ENCODE results near the gene RNF213. TPM values are rescaled to one million over a fixed set of nuclear protein-coding genes. Genes with fewer than 3 reads are reported as not detected.

The RNF213 gene
- total RNA-seq, 4 donors from 2014 or later = 113 to 174 (median 159) TPM

DNA sequence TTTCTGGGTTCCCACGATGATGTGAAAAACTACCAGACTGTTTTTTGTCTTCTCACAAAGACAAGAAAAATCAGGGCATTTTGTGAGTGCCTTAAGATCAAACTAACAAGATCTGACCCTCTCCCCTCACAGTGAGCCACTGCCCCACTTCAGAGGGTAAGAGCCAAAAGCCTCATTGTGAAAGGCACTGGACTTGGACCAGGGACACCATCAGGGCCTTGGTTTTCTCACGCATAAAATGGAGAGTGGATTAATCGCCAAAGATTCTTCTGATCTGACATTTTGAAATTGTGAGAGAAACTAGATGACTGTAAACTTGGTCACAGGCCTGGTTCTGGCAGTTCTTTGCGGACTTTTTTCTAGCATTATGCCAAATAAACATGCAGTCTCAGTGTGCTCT, 133.3 kb downstream of the RNF213 start:
- no peaks in the 10 kb centered on the region for H3K4me1 ChIP-seq
- 86% methylated on average over 1 to 4 of the region's 4 CpGs for WGBS, 2 donors (ENCODE audit: low coverage in 1 of 2)
- H3K9me3 ChIP-seq = no peaks in the 10 kb centered on the region
- in situ Hi-C loops (cut with MboI; ENCODE audit: low pct_ligation_motif_present in 1 of 4, low pct_unique_long_range_greater_than_20kb in 1 of 4, low sequenced_read_pairs in 3 of 4) = no loop called here
- DNase-seq = no peak
- H3K36me3 ChIP-seq = peaks cover 0 to 52% (median 24%) of the 10 kb centered on the region in 4 donors
- no peaks in the 10 kb centered on the region for H3K27me3 ChIP-seq
- H3K27ac ChIP-seq = no peak overlapping the region
- no peak for TF ChIP-seq POLR2AphosphoS5 (IDR thresholded peaks at IDR 0.05)
- TF ChIP-seq, protein P1, sequence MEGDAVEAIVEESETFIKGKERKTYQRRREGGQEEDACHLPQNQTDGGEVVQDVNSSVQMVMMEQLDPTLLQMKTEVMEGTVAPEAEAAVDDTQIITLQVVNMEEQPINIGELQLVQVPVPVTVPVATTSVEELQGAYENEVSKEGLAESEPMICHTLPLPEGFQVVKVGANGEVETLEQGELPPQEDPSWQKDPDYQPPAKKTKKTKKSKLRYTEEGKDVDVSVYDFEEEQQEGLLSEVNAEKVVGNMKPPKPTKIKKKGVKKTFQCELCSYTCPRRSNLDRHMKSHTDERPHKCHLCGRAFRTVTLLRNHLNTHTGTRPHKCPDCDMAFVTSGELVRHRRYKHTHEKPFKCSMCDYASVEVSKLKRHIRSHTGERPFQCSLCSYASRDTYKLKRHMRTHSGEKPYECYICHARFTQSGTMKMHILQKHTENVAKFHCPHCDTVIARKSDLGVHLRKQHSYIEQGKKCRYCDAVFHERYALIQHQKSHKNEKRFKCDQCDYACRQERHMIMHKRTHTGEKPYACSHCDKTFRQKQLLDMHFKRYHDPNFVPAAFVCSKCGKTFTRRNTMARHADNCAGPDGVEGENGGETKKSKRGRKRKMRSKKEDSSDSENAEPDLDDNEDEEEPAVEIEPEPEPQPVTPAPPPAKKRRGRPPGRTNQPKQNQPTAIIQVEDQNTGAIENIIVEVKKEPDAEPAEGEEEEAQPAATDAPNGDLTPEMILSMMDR (IDR thresholded peaks at IDR 0.05) = no peak
- no peak for TF ChIP-seq EP300 (IDR thresholded peaks at IDR 0.05; ENCODE audit: low read depth)
- TF ChIP-seq POLR2A (IDR thresholded peaks at IDR 0.05) = no peak
- H3K4me3 ChIP-seq = no peak overlapping the region
- intact Hi-C loops (cut with DNase I; ENCODE audit: low total_unique reads) = no loop called here

DNA sequence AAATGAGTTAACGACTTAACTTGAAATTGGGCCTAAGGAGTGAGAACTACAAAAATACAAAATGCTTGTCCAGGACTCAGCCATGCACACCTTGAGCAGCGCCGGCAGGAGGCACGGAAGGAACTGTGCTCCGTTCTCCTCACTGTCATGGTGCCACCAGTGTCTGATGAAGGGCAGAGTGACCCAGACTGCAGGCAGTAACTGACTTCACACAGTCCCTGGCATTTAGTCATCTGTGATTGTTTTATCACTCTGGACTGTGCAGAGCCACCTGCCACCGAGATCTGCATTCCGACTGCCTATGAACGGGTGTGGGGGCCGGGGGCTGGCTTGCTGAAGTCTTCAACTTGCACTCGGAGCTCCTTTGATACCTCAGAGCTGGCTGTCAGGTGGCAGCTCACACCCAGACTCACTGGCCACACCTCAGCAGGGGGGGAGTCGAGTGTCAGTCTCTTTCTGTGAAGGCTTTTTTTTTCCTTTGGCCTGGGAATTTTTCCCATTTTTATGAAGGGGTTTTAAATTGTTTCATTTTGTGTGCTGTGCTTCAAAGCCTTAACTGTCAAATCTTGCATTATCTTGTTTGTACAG, 134.1 kb downstream of the RNF213 start:
- in situ Hi-C loops (cut with MboI; ENCODE audit: low pct_ligation_motif_present in 1 of 4, low pct_unique_long_range_greater_than_20kb in 1 of 4, low sequenced_read_pairs in 3 of 4) = no loop called here
- DNase-seq = no peak
- WGBS, 2 donors (ENCODE audit: low coverage in 1 of 2) = 68 to 87% methylated on average over 3 to 11 of the region's 11 CpGs
- H3K36me3 ChIP-seq = peaks cover 0 to 44% (median 20%) of the 10 kb centered on the region in 4 donors
- no peaks in the 10 kb centered on the region for H3K4me1 ChIP-seq
- TF ChIP-seq, protein P1 (IDR thresholded peaks at IDR 0.05) = no peak
- TF ChIP-seq POLR2AphosphoS5 (IDR thresholded peaks at IDR 0.05) = no peak
- no peak for TF ChIP-seq POLR2A (IDR thresholded peaks at IDR 0.05)
- TF ChIP-seq EP300 (IDR thresholded peaks at IDR 0.05; ENCODE audit: low read depth) = no peak
- intact Hi-C loops (cut with DNase I; ENCODE audit: low total_unique reads) = no loop called here
- H3K9me3 ChIP-seq = no peaks in the 10 kb centered on the region
- no peak overlapping the region for H3K27ac ChIP-seq
- no peak overlapping the region for H3K4me3 ChIP-seq
- H3K27me3 ChIP-seq = no peaks in the 10 kb centered on the region

DNA sequence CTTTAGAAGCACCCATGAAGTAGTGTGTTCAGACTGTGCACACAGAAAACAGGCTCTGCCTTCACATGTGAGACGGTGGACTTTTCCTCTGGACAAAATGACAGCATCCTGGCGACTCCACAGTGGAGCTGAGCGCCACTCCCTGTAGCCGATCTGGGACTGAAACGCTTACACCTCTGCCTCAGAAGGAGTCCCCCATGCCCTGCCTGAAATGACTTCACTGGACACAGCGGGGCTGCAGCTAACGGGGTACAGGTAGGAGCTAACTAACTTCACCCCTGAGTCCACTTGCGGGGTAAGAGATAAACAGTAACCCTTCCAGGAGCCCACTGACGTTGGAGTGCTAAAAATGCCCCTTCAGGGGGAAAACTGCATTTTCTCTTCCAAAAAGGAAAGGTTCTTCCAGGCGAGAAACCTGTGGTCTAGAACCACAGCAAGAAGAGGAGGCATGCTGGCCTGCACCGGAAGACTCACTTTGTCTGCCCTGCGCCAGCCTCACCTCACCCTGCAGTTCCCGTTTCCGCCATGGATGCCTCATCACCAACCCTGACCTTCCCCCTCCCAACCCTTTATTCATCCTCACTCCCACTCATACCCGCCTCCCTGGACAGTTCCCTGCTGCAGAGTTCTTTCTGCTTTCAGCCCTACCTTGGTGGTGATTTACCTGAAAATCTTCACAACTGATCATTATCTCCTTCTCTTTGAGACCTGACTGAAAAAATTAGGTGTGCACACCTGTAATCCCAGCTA, 134.9 kb downstream of the RNF213 start:
- H3K4me1 ChIP-seq = no peaks in the 10 kb centered on the region
- DNase-seq = no peak
- intact Hi-C loops (cut with DNase I; ENCODE audit: low total_unique reads) = no loop called here
- in situ Hi-C loops (cut with MboI; ENCODE audit: low pct_ligation_motif_present in 1 of 4, low pct_unique_long_range_greater_than_20kb in 1 of 4, low sequenced_read_pairs in 3 of 4) = no loop called here
- no peak overlapping the region for H3K4me3 ChIP-seq
- TF ChIP-seq EP300 (IDR thresholded peaks at IDR 0.05; ENCODE audit: low read depth) = no peak
- TF ChIP-seq POLR2A (IDR thresholded peaks at IDR 0.05) = no peak
- TF ChIP-seq POLR2AphosphoS5 (IDR thresholded peaks at IDR 0.05) = no peak
- TF ChIP-seq, protein P1 (IDR thresholded peaks at IDR 0.05) = no peak
- H3K27ac ChIP-seq = no peak overlapping the region
- peaks cover 0 to 36% (median 15%) of the 10 kb centered on the region in 4 donors for H3K36me3 ChIP-seq
- WGBS, 2 donors (ENCODE audit: low coverage in 1 of 2) = 80 to 84% methylated on average over 5 to 15 of the region's 15 CpGs
- no peaks in the 10 kb centered on the region for H3K9me3 ChIP-seq
- H3K27me3 ChIP-seq = no peaks in the 10 kb centered on the region

DNA sequence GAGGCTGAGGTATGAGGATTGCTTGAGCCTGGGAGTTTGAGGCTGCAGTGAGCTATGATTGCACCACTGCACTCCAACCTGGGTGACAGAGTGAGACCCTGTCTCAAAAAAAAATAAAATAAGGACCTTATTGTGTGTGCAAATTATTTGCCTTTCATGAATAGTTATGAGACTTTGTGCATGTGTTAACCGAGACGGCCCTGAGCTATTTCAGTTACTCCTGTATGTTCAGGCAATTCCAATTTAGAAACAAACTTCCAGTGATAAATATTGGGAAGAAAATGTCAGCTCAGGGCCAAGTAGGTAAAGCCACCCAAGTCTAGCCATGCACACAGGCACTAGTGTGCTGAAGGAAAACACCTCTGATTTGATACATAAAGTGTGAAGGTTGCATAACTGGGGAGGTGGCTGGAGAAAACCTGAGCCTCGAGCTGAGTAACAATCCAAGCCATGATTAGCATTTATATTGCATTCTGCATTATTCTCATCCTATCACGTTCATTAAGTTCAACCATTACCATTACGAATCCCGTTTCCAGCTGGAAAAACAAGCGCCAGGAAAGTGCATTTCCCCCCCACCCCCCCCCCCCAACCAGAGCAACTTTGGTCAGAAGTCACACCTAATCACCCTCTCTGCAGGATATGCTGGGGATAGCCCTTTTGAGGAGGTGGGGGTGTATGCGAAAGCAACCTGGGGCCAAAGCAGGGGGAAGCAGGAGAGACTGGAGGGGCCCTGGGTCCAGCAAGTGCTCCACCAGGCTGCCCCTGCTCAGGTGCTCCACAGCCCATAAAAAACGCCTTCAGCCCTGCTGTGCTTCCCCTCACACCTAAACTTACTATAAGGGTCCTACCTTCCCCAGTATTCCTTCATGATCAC, 135.7 kb downstream of the RNF213 start:
- WGBS, 2 donors (ENCODE audit: low coverage in 1 of 2) = 75 to 78% methylated on average over 6 to 9 of the region's 9 CpGs
- DNase-seq = no peak
- Histone ChIP-seq H3K4me1 (no peaks in the 10 kb centered on the region), H3K4me3 (no peak overlapping the region), H3K9me3 (no peaks in the 10 kb centered on the region), H3K36me3 (peaks cover 0 to 27% (median 11%) of the 10 kb centered on the region in 4 donors), H3K27me3 (no peaks in the 10 kb centered on the region), H3K27ac (no peak overlapping the region)
- in situ Hi-C loops (cut with MboI; ENCODE audit: low pct_ligation_motif_present in 1 of 4, low pct_unique_long_range_greater_than_20kb in 1 of 4, low sequenced_read_pairs in 3 of 4) = no loop called here
- intact Hi-C loops (cut with DNase I; ENCODE audit: low total_unique reads) = no loop called here
- TF ChIP-seq, protein P1 (IDR thresholded peaks at IDR 0.05) = no peak
- no peak for TF ChIP-seq POLR2AphosphoS5 (IDR thresholded peaks at IDR 0.05)
